K562 (cell line): ENCODE results near the gene EEF1A1. TPM values are rescaled to one million over a fixed set of nuclear protein-coding genes. Genes with fewer than 3 reads are reported as not detected.

ENCODE experiments used
- BHLHE40 ChIP-seq: IDR thresholded peaks from 2 replicates; pipeline ENCODE4 v1.6.1; 2011; ENCODE audit warnings: low read length, improper control_type of control experiment
- ESRRB ChIP-seq: fragments of 250-450 bp; sonication (Bioruptor Pico); IDR thresholded peaks from 2 replicates; pipeline ENCODE4 v1.5.0; 2020; ENCODE audit warnings: mild to moderate bottlenecking, moderate library complexity, borderline replicate concordance
- HSF4 ChIP-seq: fragments of 250-450 bp; sonication (Bioruptor Pico); IDR thresholded peaks from 2 replicates; pipeline ENCODE4 v2.1.2; 2022; ENCODE audit warnings: mild to moderate bottlenecking, moderate library complexity, borderline replicate concordance
- MED1 ChIP-seq: sonication (generic); formaldehyde crosslinking; IDR thresholded peaks from 2 replicates; pipeline ENCODE4 v1.8.1; 2023; ENCODE audit warnings: missing genetic modification reagents, borderline replicate concordance
- PHF8 ChIP-seq: fragments of 200-600 bp; sonication (generic); IDR thresholded peaks from 2 replicates; pipeline ENCODE4 v1.6.1; 2012; ENCODE audit warnings: mixed run types, mild to moderate bottlenecking, inconsistent platforms, low read length, moderate library complexity, borderline replicate concordance
- SIX5 ChIP-seq, 2 experiments: IDR thresholded peaks; 2 replicates each; pipeline ENCODE4 v1.6.1; 2011; ENCODE audit warnings: low read length in 2 of 2, borderline replicate concordance in 1 of 2, low read depth in 1 of 2, mild to moderate bottlenecking in 1 of 2, moderate library complexity in 1 of 2; ENCODE audit not compliant: insufficient read depth in 1 of 2
- TCF3 ChIP-seq: sonication (generic); formaldehyde crosslinking; IDR thresholded peaks from 2 replicates; pipeline ENCODE4 v1.4.0; 2020; ENCODE audit warnings: mild to moderate bottlenecking, missing genetic modification reagents
- ZNF584 ChIP-seq: fragments of 200-800 bp; sonication (Bioruptor generic); IDR thresholded peaks from 2 replicates; pipeline ENCODE4 v1.6.1; 2016; ENCODE audit warnings: low read depth, mild to moderate bottlenecking, missing genetic modification characterization, missing compliant biosample characterization
- polyA plus RNA-seq, 8 experiments: library from polyadenylated mRNA; depleted of rRNA in 4 of 8; stranded (reverse) in 5 of 8; unstranded in 3 of 8; fragments of >200 nt; fragmentation: Nextera tagmentation in 2 of 8; fragmentation: Illumina TruSeq in 1 of 8; extraction: Ambion mirVana in 2 of 8; extraction: Trizol in 1 of 8; gene quantifications; 2 replicates each; pipeline versions ENCODE4 v1.2.1 to v1.2.3, GENCODE V29; 2011 to 2014; ENCODE audit warnings: inconsistent platforms in 1 of 8, missing spikeins in 1 of 8
- total RNA-seq, 7 experiments: library from RNA; depleted of rRNA in 6 of 7; stranded (reverse); fragments of >200 nt in 6 of 7; fragmentation: Illumina TruSeq in 2 of 7; extraction: Trizol in 2 of 7; gene quantifications; 2 replicates each; pipeline versions ENCODE4 v1.2.1 to v1.2.3, GENCODE V29; 2011 to 2021; ENCODE audit warnings: low replicate concordance in 1 of 7
- TF ChIP-seq, protein P1 (sequence below): sonication (generic); formaldehyde crosslinking; IDR thresholded peaks from 2 replicates; pipeline ENCODE4 v1.8.0; 2023; ENCODE audit warnings: missing genetic modification reagents, mild to moderate bottlenecking, borderline replicate concordance
- TF ChIP-seq, protein P2 (sequence below): fragments of 450-650 bp; IDR thresholded peaks from 2 replicates; pipeline ENCODE4 v1.7.1; 2018; ENCODE audit warnings: mild to moderate bottlenecking, low read depth; ENCODE audit not compliant: partially characterized antibody
- TF ChIP-seq, protein P3 (sequence below), 2 experiments: fragments of 450-650 bp; conservative IDR thresholded peaks; 2 replicates each; pipeline ENCODE4 v1.6.1; 2017; ENCODE audit warnings: mild to moderate bottlenecking in 2 of 2, moderate library complexity in 2 of 2
- TF ChIP-seq, protein P4 (sequence below): fragments of 450-650 bp; formaldehyde crosslinking; IDR thresholded peaks from 2 replicates; pipeline ENCODE4 v1.4.0; 2020; ENCODE audit warnings: mild to moderate bottlenecking, moderate library complexity

Gene EEF1A1
- total and polyA plus RNA-seq, 9 of the 15 experiments (the other 6 are each of a cell fraction or from before 2014, with no cell fraction given), result 6,453 to 17,323 (median 11,082) TPM

DNA sequence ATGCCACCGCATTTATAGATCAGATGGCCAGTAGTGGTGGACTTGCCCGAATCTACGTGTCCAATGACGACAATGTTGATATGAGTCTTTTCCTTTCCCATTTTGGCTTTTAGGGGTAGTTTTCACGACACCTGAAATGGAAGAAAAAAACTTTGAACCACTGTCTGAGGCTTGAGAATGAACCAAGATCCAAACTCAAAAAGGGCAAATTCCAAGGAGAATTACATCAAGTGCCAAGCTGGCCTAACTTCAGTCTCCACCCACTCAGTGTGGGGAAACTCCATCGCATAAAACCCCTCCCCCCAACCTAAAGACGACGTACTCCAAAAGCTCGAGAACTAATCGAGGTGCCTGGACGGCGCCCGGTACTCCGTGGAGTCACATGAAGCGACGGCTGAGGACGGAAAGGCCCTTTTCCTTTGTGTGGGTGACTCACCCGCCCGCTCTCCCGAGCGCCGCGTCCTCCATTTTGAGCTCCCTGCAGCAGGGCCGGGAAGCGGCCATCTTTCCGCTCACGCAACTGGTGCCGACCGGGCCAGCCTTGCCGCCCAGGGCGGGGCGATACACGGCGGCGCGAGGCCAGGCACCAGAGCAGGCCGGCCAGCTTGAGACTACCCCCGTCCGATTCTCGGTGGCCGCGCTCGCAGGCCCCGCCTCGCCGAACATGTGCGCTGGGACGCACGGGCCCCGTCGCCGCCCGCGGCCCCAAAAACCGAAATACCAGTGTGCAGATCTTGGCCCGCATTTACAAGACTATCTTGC is 725 bp downstream of the EEF1A1 start (continued):
- TF ChIP-seq, protein P1, sequence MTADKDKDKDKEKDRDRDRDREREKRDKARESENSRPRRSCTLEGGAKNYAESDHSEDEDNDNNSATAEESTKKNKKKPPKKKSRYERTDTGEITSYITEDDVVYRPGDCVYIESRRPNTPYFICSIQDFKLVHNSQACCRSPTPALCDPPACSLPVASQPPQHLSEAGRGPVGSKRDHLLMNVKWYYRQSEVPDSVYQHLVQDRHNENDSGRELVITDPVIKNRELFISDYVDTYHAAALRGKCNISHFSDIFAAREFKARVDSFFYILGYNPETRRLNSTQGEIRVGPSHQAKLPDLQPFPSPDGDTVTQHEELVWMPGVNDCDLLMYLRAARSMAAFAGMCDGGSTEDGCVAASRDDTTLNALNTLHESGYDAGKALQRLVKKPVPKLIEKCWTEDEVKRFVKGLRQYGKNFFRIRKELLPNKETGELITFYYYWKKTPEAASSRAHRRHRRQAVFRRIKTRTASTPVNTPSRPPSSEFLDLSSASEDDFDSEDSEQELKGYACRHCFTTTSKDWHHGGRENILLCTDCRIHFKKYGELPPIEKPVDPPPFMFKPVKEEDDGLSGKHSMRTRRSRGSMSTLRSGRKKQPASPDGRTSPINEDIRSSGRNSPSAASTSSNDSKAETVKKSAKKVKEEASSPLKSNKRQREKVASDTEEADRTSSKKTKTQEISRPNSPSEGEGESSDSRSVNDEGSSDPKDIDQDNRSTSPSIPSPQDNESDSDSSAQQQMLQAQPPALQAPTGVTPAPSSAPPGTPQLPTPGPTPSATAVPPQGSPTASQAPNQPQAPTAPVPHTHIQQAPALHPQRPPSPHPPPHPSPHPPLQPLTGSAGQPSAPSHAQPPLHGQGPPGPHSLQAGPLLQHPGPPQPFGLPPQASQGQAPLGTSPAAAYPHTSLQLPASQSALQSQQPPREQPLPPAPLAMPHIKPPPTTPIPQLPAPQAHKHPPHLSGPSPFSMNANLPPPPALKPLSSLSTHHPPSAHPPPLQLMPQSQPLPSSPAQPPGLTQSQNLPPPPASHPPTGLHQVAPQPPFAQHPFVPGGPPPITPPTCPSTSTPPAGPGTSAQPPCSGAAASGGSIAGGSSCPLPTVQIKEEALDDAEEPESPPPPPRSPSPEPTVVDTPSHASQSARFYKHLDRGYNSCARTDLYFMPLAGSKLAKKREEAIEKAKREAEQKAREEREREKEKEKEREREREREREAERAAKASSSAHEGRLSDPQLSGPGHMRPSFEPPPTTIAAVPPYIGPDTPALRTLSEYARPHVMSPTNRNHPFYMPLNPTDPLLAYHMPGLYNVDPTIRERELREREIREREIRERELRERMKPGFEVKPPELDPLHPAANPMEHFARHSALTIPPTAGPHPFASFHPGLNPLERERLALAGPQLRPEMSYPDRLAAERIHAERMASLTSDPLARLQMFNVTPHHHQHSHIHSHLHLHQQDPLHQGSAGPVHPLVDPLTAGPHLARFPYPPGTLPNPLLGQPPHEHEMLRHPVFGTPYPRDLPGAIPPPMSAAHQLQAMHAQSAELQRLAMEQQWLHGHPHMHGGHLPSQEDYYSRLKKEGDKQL (CRISPR knock-in tag), result no peak
- TF ChIP-seq ESRRB (CRISPR knock-in tag), result no peak
- 0 out of 4 replicates have a peak, but pooled peaks of 1 of the 2 experiments have one; percentile 5 for TF ChIP-seq SIX5 (IDR thresholded peaks at IDR 0.05; ENCODE audit: borderline replicate concordance in 1 of 2, insufficient read depth in 1 of 2, low read depth in 1 of 2, low read length in 2 of 2)
- no peak for TF ChIP-seq ZNF584 (CRISPR knock-in tag)
- TF ChIP-seq, protein P2, sequence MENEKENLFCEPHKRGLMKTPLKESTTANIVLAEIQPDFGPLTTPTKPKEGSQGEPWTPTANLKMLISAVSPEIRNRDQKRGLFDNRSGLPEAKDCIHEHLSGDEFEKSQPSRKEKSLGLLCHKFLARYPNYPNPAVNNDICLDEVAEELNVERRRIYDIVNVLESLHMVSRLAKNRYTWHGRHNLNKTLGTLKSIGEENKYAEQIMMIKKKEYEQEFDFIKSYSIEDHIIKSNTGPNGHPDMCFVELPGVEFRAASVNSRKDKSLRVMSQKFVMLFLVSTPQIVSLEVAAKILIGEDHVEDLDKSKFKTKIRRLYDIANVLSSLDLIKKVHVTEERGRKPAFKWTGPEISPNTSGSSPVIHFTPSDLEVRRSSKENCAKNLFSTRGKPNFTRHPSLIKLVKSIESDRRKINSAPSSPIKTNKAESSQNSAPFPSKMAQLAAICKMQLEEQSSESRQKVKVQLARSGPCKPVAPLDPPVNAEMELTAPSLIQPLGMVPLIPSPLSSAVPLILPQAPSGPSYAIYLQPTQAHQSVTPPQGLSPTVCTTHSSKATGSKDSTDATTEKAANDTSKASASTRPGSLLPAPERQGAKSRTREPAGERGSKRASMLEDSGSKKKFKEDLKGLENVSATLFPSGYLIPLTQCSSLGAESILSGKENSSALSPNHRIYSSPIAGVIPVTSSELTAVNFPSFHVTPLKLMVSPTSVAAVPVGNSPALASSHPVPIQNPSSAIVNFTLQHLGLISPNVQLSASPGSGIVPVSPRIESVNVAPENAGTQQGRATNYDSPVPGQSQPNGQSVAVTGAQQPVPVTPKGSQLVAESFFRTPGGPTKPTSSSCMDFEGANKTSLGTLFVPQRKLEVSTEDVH, result no peak
- no peak for TF ChIP-seq TCF3 (CRISPR knock-in tag)
- TF ChIP-seq PHF8, result no peak
- TF ChIP-seq, protein P3, sequence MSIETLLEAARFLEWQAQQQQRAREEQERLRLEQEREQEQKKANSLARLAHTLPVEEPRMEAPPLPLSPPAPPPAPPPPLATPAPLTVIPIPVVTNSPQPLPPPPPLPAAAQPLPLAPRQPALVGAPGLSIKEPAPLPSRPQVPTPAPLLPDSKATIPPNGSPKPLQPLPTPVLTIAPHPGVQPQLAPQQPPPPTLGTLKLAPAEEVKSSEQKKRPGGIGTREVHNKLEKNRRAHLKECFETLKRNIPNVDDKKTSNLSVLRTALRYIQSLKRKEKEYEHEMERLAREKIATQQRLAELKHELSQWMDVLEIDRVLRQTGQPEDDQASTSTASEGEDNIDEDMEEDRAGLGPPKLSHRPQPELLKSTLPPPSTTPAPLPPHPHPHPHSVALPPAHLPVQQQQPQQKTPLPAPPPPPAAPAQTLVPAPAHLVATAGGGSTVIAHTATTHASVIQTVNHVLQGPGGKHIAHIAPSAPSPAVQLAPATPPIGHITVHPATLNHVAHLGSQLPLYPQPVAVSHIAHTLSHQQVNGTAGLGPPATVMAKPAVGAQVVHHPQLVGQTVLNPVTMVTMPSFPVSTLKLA (conservative IDR thresholded peaks at IDR 0.05), result no peak
- TF ChIP-seq HSF4 (CRISPR knock-in tag), result no peak
- TF ChIP-seq, protein P4, sequence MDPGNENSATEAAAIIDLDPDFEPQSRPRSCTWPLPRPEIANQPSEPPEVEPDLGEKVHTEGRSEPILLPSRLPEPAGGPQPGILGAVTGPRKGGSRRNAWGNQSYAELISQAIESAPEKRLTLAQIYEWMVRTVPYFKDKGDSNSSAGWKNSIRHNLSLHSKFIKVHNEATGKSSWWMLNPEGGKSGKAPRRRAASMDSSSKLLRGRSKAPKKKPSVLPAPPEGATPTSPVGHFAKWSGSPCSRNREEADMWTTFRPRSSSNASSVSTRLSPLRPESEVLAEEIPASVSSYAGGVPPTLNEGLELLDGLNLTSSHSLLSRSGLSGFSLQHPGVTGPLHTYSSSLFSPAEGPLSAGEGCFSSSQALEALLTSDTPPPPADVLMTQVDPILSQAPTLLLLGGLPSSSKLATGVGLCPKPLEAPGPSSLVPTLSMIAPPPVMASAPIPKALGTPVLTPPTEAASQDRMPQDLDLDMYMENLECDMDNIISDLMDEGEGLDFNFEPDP, result 0 out of 2 replicates have a peak, but pooled peaks have one; percentile 14
- TF ChIP-seq MED1, result 0 out of 2 replicates have a peak, but pooled peaks have one; percentile 21
- no peak for TF ChIP-seq BHLHE40
